ENCODE data around the gene ITGA11. TPM values are rescaled to one million over a fixed set of nuclear protein-coding genes. Genes with fewer than 3 reads are reported as not detected.

Gene ITGA11
- total and polyA plus RNA-seq, 2 of the 13 experiments (the other 11 are each of a cell fraction or from before 2014, with no cell fraction given): not detected

DNA sequence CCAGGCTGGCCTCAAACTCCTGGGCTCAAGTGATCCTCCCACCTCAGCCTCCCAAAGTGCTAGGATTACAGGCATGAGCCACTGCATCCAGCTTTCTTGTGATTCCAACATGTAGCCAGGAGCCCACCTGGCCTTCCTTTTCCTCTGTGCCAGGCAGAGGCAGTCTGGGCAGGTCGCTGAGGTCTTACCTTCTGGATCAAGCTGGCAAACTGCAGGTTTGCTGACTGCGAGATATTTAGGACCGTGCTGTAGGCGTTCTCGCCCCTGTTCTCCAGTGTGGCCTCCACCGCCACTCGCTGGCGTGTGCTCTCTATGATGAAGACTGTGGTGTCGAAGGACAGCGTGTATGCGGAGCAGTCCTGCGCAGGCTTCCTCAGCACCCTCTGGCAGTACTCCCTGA lies 112.0 kb downstream of the ITGA11 start:
- TF ChIP-seq MBD4 (IDR thresholded peaks at IDR 0.05; ENCODE audit: borderline replicate concordance, low read length) (no peak), U2AF2 (IDR thresholded peaks at IDR 0.05; ENCODE audit: low read depth, low read length) (no peak), ERF (CRISPR knock-in tag; IDR thresholded peaks at IDR 0.05) (no peak), ZNF615 (CRISPR knock-in tag; IDR thresholded peaks at IDR 0.05; ENCODE audit: borderline replicate concordance) (no peak), ARNT2 (CRISPR knock-in tag; IDR thresholded peaks at IDR 0.05; ENCODE audit: low read depth) (no peak), ZNF432 (CRISPR knock-in tag; IDR thresholded peaks at IDR 0.05; ENCODE audit: borderline replicate concordance) (no peak), CBX2 (IDR thresholded peaks at IDR 0.05; ENCODE audit: low read depth, low read length) (no peak), CBX2 (CRISPR knock-in tag; IDR thresholded peaks at IDR 0.05; ENCODE audit: low read depth) (no peak)
- TF ChIP-seq, protein P1, sequence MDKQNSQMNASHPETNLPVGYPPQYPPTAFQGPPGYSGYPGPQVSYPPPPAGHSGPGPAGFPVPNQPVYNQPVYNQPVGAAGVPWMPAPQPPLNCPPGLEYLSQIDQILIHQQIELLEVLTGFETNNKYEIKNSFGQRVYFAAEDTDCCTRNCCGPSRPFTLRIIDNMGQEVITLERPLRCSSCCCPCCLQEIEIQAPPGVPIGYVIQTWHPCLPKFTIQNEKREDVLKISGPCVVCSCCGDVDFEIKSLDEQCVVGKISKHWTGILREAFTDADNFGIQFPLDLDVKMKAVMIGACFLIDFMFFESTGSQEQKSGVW (CRISPR knock-in tag; IDR thresholded peaks at IDR 0.05; ENCODE audit: borderline replicate concordance): no peak
- TF ChIP-seq, protein P2, sequence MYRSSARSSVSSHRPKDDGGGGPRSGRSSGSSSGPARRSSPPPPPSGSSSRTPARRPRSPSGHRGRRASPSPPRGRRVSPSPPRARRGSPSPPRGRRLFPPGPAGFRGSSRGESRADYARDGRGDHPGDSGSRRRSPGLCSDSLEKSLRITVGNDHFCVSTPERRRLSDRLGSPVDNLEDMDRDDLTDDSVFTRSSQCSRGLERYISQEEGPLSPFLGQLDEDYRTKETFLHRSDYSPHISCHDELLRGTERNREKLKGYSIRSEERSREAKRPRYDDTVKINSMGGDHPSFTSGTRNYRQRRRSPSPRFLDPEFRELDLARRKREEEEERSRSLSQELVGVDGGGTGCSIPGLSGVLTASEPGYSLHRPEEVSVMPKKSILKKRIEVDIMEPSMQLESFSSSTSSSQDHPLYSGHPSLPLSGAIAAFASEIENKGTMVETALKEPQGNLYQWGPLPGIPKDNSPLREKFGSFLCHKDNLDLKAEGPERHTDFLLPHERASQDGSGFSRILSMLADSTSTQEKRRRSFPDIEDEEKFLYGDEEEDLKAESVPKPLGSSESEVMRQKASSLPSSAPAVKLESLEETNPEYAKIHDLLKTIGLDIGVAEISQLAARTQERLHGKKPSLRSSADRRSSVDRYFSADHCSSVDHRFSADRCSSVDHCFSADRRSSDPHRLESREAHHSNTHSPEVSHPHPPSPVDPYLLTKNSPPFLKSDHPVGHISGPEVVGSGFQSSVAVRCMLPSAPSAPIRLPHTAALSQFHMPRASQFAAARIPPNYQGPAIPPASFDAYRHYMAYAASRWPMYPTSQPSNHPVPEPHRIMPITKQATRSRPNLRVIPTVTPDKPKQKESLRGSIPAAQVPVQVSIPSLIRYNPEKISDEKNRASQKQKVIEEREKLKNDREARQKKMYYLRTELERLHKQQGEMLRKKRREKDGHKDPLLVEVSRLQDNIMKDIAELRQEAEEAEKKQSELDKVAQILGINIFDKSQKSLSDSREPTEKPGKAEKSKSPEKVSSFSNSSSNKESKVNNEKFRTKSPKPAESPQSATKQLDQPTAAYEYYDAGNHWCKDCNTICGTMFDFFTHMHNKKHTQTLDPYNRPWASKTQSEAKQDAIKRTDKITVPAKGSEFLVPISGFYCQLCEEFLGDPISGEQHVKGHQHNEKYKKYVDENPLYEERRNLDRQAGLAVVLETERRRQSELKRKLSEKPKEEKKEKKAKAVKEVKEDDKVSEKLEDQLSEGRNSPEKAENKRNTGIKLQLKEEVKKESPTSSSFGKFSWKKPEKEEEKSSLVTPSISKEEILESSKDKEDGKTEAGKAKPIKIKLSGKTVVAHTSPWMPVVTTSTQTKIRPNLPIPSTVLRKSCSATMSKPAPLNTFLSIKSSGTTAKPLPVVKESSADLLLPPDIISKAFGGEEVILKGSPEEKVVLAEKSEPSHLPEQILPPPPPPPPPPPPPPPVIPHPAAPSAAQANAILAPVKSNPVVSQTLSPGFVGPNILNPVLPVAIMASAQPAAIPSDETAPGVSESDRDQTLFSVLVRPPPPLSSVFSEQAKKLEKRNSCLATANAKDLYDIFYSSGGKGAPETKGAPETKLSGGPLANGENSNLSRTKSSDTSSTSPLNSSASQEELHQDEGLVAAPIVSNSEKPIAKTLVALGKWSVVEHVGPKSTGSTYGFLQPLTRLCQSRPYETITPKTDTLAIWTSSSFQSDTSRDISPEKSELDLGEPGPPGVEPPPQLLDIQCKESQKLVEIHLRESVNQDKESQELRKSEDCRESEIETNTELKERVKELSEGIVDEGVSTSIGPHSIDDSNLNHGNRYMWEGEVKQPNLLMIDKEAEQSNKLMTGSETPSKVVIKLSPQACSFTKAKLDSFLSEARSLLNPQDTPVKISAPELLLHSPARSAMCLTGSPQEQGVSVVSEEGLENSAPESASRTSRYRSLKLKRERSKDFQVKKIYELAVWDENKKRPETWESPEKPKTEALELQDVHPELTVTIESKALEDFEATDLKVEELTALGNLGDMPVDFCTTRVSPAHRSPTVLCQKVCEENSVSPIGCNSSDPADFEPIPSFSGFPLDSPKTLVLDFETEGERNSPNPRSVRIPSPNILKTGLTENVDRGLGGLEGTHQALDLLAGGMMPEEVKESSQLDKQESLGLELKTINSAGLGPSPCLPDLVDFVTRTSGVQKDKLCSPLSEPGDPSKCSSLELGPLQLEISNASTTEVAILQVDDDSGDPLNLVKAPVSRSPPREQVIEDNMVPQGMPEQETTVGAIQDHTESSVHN (CRISPR knock-in tag; IDR thresholded peaks at IDR 0.05): no peak
- TF ChIP-seq, protein P3, sequence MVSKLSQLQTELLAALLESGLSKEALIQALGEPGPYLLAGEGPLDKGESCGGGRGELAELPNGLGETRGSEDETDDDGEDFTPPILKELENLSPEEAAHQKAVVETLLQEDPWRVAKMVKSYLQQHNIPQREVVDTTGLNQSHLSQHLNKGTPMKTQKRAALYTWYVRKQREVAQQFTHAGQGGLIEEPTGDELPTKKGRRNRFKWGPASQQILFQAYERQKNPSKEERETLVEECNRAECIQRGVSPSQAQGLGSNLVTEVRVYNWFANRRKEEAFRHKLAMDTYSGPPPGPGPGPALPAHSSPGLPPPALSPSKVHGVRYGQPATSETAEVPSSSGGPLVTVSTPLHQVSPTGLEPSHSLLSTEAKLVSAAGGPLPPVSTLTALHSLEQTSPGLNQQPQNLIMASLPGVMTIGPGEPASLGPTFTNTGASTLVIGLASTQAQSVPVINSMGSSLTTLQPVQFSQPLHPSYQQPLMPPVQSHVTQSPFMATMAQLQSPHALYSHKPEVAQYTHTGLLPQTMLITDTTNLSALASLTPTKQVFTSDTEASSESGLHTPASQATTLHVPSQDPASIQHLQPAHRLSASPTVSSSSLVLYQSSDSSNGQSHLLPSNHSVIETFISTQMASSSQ (IDR thresholded peaks at IDR 0.05; ENCODE audit: low read depth): no peak
- TF ChIP-seq, protein P3 (CRISPR knock-in tag; IDR thresholded peaks at IDR 0.05; ENCODE audit: borderline replicate concordance): no peak
- ATAC-seq: no peak
- Histone ChIP-seq H3K4me3 (replicated peaks in 1 of 3; ENCODE audit: insufficient read depth in 1 of 3, low read depth in 2 of 3, low read length in 3 of 3) (no peak overlapping the region), H4K20me1 (ENCODE audit: insufficient read depth, low read length) (no peaks in the 10 kb centered on the region), H3K79me2 (ENCODE audit: insufficient read depth, low read length) (no peaks in the 10 kb centered on the region), H3K27me3 (ENCODE audit: control insufficient read depth in 1 of 2, insufficient read depth in 2 of 2, low read length in 2 of 2) (peaks cover 7 to 47% of the 10 kb centered on the region in 2 experiments; a peak in 4 of 5 replicates), H3K4me2 (ENCODE audit: low read depth, low read length) (no peak overlapping the region), H3K9me3 (ENCODE audit: low read length) (no peaks in the 10 kb centered on the region), H3K9ac (ENCODE audit: insufficient read depth, low read depth, low read length) (no peak overlapping the region), H3K27ac (ENCODE audit: extremely low read length, insufficient read depth, low read length) (no peak overlapping the region), H3K4me1 (ENCODE audit: insufficient read depth, low read length) (peaks cover 1% of the 10 kb centered on the region), H2AFZ (ENCODE audit: low read length) (no peak overlapping the region), H3K36me3 (replicated peaks in 1 of 2; ENCODE audit: control insufficient read depth in 1 of 2, insufficient read depth in 2 of 2, low read length in 2 of 2) (no peaks in the 10 kb centered on the region)
- FAIRE-seq: no peak
- no peak for DNase-seq (ENCODE audit: low spot score)
- BruUV-seq (replicated peaks): no TSS peak
- CTCF ChIA-PET (ENCODE audit: low intra/inter-chr PET ratio, low total read pairs): no interaction called here
- intact Hi-C loops (cut with micrococcal nuclease; ENCODE audit: unreplicated experiment): no loop called here
- POLR2A ChIA-PET: no interaction called here
- WGBS (ENCODE audit: low lambda C conversion rate): 81% methylated on average over 10 of the region's 12 CpGs
- in situ Hi-C loops (cut with HindIII; ENCODE audit: extremely low pct_ligation_motif_present, low pct_unique_long_range_greater_than_20kb): no loop called here
